Activated CD4-positive, alpha-beta T cell treated with anti-CD3 and anti-CD28 coated beads, Interleukin-2, Interleukin-6, amounts not matched to agents 100 ng/mL and 50 ng/mL, durations not matched to agents 16 hours and 8 hours (primary cell): ENCODE measurements around the gene SCRN2.

Experiments
- DNase-seq: peaks from one replicate; pipeline ENCODE4 v3.0.0-alpha.2; 2020

Gene SCRN2

DNA sequence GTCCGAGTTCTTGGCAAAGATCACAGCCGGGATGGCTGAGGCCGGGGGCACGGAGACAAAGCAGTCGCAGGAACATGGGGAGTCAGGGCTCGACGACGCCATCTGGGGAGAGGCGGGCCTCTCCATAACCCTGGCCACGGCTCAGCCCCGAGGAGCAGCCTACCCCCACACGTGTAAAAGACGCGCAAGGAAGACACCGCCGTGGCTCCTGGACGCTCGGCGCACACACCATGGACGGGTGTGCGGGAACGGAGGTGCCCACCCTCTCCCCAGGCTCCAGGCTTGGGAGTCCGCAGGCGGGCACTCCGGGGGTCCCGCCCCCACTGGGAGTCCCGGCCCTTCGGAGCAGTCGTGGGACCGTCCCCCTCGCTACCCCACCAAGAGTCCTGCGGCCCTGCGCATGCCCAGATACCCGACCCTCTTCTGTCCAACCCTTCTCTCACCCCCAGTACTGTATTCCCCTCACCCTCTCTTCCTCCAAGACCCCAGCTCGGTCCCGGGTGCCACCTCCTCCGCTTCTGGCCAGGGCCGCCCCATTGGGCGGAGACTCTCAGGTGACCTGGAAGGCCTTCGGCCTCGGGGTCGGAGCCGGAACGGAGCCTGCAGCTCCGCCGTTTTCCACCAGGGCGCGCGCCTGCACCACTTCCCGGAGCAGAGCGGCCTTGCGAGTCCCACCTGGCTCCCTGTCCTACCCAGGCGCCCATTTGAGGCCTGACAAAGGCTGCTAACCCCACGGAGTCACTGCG, at the start of gene SCRN2:
SCRN2 (minus strand) TSS at position 532 of the 746 bp plus-strand sequence; CDS start at position 102, 430 bp downstream.
- peak; percentile 95 for DNase-seq

- peak; percentile 92 for DNase-seq
These were observed 48.9 kb upstream of the SCRN2 start for GRCh38 chr17:47889734-47890529.

GRCh38 chr17:47888293-47888692, 47.2 kb upstream of the SCRN2 start:
- no peak for DNase-seq

- DNase-seq, result no peak
These were observed 44.0 kb upstream of the SCRN2 start for GRCh38 chr17:47884905-47885730.

DNA sequence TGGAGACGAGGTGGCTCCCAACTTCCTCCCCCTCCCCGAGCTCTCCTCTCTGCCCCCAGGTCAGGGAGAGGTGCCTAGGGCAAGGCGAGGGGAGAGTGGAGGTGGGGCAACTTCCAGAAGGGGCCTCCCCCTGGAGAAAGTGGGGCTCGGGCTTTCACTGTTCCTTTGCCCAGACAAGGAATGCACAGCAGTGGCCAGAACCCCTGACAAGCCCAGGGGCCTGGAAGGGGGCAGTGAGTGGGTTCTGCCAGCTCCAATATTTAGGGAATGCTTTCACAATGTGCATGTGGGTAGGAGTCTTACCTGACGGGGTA, 43.3 kb upstream of the SCRN2 start:
- DNase-seq, result no peak

DNA sequence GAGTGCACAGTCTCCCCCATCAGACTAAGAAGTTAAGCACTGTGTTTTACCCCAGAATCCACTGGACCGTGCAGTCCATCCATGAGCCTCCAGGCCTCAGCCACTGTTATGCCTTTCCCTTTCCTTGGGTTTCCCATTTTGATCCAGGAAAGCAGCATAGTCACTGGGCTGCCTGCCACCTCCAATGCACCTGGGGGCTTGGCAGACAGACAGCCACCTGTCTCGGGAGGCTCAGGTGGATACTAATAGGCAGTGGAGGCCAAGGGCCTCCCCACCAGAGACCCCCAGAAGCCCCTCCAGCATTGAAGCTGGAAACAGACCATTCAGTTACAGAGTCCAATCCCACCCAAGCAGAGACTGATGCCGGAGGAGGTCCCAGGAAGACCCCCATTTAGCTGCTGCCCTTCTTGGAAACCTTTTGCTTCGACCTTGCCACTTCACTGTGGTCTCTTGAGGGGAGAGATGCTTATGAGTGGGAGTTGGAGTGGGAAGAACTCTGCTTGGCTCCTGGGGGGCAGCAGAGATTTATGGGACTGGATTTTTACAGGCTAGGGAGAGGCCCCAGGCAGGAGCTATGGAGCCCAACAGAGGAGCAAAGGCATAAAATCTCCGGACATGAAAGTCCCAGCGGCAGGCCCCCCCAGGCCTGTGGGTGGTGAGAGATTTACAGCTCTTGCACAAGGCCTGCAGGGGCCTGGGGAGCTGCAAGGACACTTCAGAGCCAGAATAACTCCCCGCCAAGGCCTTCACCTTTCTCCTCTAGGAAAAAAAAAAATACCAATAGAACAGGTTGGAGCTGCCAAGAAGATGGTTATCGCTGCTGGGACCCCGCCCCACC, 42.7 kb upstream of the SCRN2 start:
- no peak for DNase-seq

GRCh38 chr17:47882695-47883588, 41.9 kb upstream of the SCRN2 start:
- no peak for DNase-seq

DNA sequence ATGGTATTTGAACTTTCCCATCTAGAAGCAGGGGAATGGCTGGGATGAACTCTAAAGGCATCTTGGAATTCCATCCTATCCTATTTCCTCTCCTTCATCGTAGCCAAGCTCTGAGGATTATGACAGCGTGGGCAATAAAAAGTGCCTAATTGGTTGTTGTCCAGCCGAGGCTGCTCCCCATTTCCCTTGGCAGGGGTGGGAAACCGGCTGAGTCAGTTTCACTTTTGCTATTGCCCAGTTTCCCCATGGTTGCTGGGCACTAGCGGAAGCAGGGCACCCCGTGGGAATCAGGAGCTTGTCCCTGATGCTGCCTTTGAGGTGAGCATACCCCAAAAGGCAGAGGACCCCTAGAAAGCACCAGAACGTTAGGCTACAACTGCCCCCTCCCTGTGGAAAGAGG, 41.2 kb upstream of the SCRN2 start:
- DNase-seq, result no peak

GRCh38 chr17:47879776-47880454, 38.8 kb upstream of the SCRN2 start:
- DNase-seq, result no peak

DNA sequence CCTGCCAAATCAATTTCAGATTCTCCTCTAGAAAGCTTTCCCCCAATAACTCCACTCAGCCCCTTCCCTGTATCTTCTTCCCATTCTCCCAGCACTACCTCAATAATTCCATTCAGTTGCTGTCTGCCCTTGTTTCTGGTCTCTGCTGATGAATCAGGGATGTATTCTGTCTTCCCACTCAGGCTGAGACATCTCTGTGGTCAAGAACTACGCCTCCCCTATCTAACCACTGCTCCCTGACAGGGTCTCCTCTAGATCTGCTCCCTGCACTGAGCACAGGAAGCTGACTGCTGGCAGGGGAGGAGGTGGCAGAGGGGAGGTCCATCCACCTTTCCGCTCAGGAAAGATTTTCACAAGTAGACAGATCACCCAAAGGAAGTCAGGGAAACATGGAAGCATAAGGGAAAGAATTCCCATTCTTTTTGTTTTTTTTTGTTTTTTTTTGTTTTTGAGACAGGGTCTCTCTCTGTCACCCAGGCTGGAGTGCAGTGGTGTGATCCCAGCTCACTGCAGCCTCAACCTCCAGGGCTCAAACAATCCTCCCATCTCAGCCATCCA, 38.0 kb upstream of the SCRN2 start:
- no peak for DNase-seq

GRCh38 chr17:47878203-47879027, 37.3 kb upstream of the SCRN2 start:
- DNase-seq, result no peak

DNA sequence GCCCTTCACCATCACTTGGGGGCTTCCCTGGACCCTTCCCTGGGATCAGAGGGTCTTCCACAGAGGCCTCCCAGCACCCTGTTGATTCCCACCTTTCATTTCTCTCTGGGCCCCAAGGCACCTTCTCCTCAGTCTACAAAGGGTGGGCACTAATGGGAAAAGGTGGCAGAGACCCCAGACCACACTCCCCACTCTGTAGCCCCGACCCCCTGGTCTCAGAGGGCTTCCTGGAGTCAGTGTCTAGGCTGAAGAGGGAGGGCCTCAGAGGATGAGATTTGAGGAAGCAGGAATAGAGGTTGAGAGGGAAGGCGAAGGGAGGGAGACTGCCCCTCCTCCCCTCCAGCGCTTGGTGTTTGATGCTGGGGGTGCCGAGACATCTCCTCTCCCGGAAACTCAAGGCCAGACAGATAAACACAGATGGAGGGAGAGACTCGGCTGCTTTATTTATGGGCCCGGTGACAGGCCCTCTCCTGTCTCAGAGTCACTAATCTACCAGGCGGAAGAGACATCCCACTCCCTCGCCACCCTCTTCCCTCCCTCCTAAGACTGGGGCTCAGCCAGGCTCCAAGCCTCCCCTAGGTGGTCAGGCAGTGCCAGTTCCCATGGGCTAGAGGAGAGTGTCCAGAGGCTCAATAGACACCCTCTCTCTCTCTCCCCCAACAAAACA, 36.4 kb upstream of the SCRN2 start:
- no peak for DNase-seq

DNA sequence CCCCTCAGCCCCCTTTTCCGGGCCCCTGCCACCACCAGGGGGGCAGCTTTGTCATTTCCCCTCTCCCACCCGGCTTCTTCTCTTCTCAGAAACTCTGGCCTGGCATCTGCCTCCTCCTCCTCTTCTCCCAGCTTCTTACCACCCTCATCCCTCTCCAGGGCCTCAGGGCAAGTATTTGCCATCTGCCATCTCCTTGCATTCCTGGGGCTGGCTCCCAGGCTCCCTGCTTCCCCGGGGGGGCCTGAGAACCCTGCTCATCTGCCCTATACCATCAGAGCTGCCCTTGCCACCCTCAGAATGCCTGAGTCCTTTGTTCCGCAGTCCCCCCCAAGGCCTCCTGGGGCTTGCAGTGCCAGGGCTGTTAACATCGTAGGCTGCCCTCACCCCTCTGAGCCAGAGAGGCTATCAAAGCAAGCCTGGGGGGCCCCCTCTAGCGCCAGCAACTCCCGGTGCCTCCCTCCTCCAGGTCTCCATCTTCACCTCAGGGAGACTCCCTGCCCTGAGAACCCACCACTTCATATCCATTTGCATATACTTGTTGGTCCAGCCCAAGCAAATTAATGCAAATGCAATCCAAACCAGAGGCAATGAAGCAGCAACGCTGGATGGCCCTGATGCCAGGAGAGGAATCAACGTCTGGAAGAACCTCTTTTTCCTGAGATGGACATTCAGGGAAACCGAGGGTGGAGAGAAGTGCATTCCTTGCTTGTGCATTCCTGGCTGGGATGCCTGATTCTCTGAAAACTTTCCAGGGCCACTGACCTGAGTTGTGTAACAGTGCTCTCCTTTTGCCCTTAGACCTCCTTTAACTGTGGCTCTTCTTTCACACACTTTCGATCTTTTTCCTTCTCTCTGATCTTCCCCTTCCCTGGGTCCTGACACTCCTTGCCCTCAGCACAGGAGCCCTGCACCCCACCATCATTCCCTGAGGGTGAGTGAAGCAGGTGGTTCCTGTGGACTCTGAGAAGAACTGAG, 34.2 kb upstream of the SCRN2 start:
- no peak for DNase-seq

GRCh38 chr17:47873200-47874090, 32.4 kb upstream of the SCRN2 start:
- no peak for DNase-seq

DNA sequence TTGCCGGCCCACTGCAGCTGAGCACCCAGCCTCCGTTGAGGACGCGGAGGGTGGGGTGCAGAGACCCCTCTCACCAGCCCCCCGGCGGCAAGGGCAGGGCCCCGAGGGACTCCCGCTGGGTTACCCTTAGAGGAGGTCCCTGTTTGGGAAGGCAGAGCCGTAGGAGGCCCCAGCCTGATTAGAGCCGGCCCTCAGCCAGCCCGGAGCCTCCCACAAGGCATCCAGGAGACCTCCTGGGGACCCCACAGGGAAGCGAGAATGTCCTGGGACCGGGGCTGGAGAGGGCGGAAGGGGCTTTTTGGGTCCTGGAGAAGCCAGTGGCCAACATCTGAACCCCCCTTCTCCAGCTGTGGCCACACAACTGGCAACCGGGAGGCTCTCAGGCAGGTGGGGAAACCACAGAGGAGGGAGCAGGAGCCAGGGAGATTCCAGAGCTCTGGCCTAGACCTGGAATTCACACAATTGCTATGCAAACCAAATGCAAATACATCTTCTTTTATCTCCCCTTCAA, 31.6 kb upstream of the SCRN2 start:
- no peak for DNase-seq

DNA sequence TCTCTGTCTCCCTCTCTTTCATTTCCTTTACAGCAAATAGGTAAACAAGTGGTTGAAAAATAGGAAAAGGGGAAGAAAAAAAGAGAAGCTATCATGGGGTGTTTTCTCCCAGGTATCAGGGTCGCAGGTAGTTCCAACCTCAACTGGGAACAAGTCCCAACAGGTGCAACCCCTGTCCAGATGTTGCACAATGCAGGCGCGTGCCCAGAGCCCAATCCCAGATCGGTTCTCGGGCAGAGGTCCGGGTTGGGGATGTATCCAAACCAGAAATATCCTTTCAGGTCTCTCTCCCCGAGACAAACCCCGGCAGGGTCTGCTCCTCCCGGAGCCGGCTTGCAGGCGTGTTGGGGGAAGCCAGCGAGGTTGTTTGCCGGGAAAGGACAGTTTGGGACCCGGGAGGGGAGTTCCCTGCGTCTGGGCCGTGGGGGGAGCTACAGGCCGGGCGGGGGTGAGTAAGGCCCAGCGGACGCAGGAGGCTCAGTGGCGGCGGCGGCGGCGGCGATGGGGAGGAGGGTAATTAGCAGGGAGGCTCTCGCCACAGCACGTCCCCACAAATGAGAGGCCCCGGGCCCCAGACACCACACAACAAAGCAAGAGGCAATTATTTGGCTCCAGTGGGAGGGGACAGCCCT, 31.1 kb upstream of the SCRN2 start:
- no peak for DNase-seq
